ENCODE data around the gene SEC61B. TPM values are rescaled to one million over a fixed set of nuclear protein-coding genes. Genes with fewer than 3 reads are reported as not detected.

The SEC61B gene
- total RNA-seq, 2 experiments from 2014 or later = 83.4 to 84.2 TPM

DNA sequence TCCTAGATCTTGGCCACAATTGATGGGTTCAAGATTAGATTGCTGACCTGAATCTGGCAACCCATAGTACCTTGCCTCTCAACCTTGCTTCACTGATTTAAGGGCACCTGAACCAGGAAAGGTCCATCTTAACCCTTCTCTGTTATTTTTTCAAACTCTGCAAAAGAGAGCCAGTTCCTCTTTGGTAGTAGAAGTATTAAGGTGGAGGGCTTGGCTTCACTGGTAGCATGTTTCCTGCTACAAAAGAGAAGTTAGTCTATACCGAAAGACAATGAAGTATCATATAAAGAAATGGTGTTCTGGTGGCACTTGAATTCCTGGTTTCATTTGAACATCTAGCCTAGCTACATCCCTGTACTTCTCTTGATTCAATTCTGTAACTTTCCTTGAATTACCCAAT lies 8.9 kb upstream of the SEC61B start:
- Mint-ChIP-seq H3K4me3 (no peak overlapping the region), H3K9me3 (peaks cover 8% of the 10 kb centered on the region), H3K27ac (no peak overlapping the region), H3K4me1 (ENCODE audit: low read depth) (peaks cover 17% of the 10 kb centered on the region), H3K27me3 (no peaks in the 10 kb centered on the region), H3K36me3 (ENCODE audit: low read depth) (peaks cover 49% of the 10 kb centered on the region)
- TF ChIP-seq CTCF (IDR thresholded peaks at IDR 0.05) = no peak
- CTCF ChIA-PET = interaction anchor here (1.2 kb wide), 1 partner anchor 15 kb away, joined by 4 read pairs; no protein-coding TSS in a partner anchor
- H3K27ac ChIP-seq (ENCODE audit: low read depth in 1 of 2, low read length in 2 of 2) = no peak overlapping the region
- H3K36me3 ChIP-seq (ENCODE audit: insufficient read depth, low read length) = peaks cover 10% of the 10 kb centered on the region
- intact Hi-C loops (cut with DNase I, micrococcal nuclease) = no loop called here
- peaks cover 13 to 18% of the 10 kb centered on the region in 2 experiments for H3K9me3 ChIP-seq (ENCODE audit: control insufficient read depth in 1 of 2, insufficient read depth in 1 of 2, low read length in 2 of 2)
- no peak overlapping the region for H3K4me3 ChIP-seq (ENCODE audit: low read length)
- POLR2A ChIA-PET = no interaction called here
- ATAC-seq (ENCODE audit: poor library complexity) (no peak), DNase-seq (no peak)
- no peaks in the 10 kb centered on the region for H3K27me3 ChIP-seq (ENCODE audit: control insufficient read depth in 1 of 2, insufficient read depth in 2 of 2, low read length in 2 of 2)
- H3K4me1 ChIP-seq (ENCODE audit: insufficient read depth, low read length) = no peaks in the 10 kb centered on the region

DNA sequence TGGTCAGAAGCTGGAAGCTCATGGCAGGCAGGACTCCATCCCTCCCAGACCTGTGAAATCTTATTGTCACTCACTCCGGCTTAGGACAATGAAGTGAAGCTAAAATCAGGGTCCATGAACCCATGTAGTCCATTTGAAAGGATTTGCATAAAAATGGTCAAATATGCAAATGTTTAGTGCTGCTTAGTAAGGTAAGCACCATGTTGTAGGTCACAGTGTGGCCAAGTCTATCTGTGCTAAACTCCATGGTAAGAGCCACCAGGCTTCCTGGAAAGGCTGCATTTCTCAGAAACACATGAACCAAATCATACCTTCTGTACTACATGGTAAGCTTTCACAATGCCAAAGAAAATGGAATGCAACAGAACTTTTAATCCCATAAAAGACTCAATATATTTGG lies 6.0 kb upstream of the SEC61B start:
- TF ChIP-seq CTCF (IDR thresholded peaks at IDR 0.05) = no peak
- H3K4me1 Mint-ChIP-seq (ENCODE audit: low read depth) = peaks cover 42% of the 10 kb centered on the region
- Histone ChIP-seq H3K27me3 (ENCODE audit: control insufficient read depth in 1 of 2, insufficient read depth in 2 of 2, low read length in 2 of 2) (no peaks in the 10 kb centered on the region), H3K4me1 (ENCODE audit: insufficient read depth, low read length) (peaks cover 13% of the 10 kb centered on the region), H3K9me3 (ENCODE audit: control insufficient read depth in 1 of 2, insufficient read depth in 1 of 2, low read length in 2 of 2) (peaks cover 0 to 14% of the 10 kb centered on the region in 2 experiments), H3K4me3 (ENCODE audit: low read length) (no peak overlapping the region), H3K27ac (ENCODE audit: low read depth in 1 of 2, low read length in 2 of 2) (no peak overlapping the region), H3K36me3 (ENCODE audit: insufficient read depth, low read length) (peaks cover 15% of the 10 kb centered on the region)
- ChIA-PET POLR2A (no interaction called here), CTCF (no interaction called here)
- peaks cover 66% of the 10 kb centered on the region for H3K36me3 Mint-ChIP-seq (ENCODE audit: low read depth)
- intact Hi-C loops (cut with DNase I, micrococcal nuclease) = loop anchor here in 1 of 2 experiments (5.0 kb wide), 1 partner anchor 59 kb away; no protein-coding TSS in a partner anchor
- no peak overlapping the region for H3K4me3 Mint-ChIP-seq
- DNase-seq = no peak
- H3K9me3 Mint-ChIP-seq = peaks cover 2% of the 10 kb centered on the region
- no peak for ATAC-seq (ENCODE audit: poor library complexity)
- H3K27me3 Mint-ChIP-seq = no peaks in the 10 kb centered on the region
- no peak overlapping the region for H3K27ac Mint-ChIP-seq

GRCh38 chr9:99220011-99220410 lies 2.1 kb upstream of the SEC61B start:
- Mint-ChIP-seq H3K4me1 (ENCODE audit: low read depth) (peaks cover 71% of the 10 kb centered on the region), H3K36me3 (ENCODE audit: low read depth) (peaks cover 86% of the 10 kb centered on the region), H3K4me3 (peak overlapping the region; percentile 86), H3K9me3 (no peaks in the 10 kb centered on the region), H3K27ac (peak overlapping the region; percentile 99), H3K27me3 (no peaks in the 10 kb centered on the region)
- TF ChIP-seq CTCF (IDR thresholded peaks at IDR 0.05) = no peak
- Histone ChIP-seq H3K9me3 (ENCODE audit: control insufficient read depth in 1 of 2, insufficient read depth in 1 of 2, low read length in 2 of 2) (no peaks in the 10 kb centered on the region), H3K4me3 (ENCODE audit: low read length) (no peak overlapping the region), H3K27ac (ENCODE audit: low read depth in 1 of 2, low read length in 2 of 2) (no peak overlapping the region), H3K27me3 (ENCODE audit: control insufficient read depth in 1 of 2, insufficient read depth in 2 of 2, low read length in 2 of 2) (no peaks in the 10 kb centered on the region), H3K4me1 (ENCODE audit: insufficient read depth, low read length) (peaks cover 27% of the 10 kb centered on the region), H3K36me3 (ENCODE audit: insufficient read depth, low read length) (peaks cover 24% of the 10 kb centered on the region)
- ATAC-seq (ENCODE audit: poor library complexity) = no peak
- intact Hi-C loops (cut with DNase I, micrococcal nuclease) = loop anchor here (2.0 to 5.0 kb wide), 8 partner anchors 33 to 1377 kb away; partner anchors contain the start of genes ANKS6 (in 1 of the 2), ERP44 (in 1 of the 2), INVS (in 1 of the 2) and STX17 (in 1 of the 2)
- no peak for DNase-seq
- CTCF ChIA-PET = interaction anchor here (0.9 kb wide), 1 partner anchor 79 kb away, joined by 3 read pairs; no protein-coding TSS in a partner anchor
- POLR2A ChIA-PET = interaction anchor here (1.0 to 1.5 kb wide), 2 partner anchors 35 to 114 kb away, joined by 3 read pairs; no protein-coding TSS in a partner anchor

Data from CD4-positive, alpha-beta T cell (primary cell).